Endothelial cell of umbilical vein (primary cell): ENCODE results near the gene ZC3H13. TPM values are rescaled to one million over a fixed set of nuclear protein-coding genes. Genes with fewer than 3 reads are reported as not detected.

ENCODE experiments used
- BruUV-seq: library from RNA; stranded (reverse); fragments of 400-500 nt; replicated peaks from 2 replicates; lab custom pipeline; 2021; lab: Mats Ljungman, UMichigan
- CTCF ChIA-PET: fragments of 300-600, 350-600 bp; sonication (Branson Sonifier 250); formaldehyde crosslinking; loops from one replicate; lab custom pipeline; 2021; ENCODE audit warnings: antibody characterized with exemption, inconsistent platforms; lab: Charles Lee
- POLR2A ChIA-PET: fragments of 300-600, 350-600 bp; sonication (Branson Sonifier 250); formaldehyde crosslinking; loops from one replicate; lab custom pipeline; 2021; ENCODE audit warnings: antibody characterized with exemption, inconsistent platforms; lab: Charles Lee
- DNase-seq: peaks from one replicate; pipeline ENCODE4 v3.0.0-alpha.2; 2011; ENCODE audit warnings: low read depth, low spot score
- FAIRE-seq: peaks from 2 replicates; lab custom pipeline; 2011; peaks lifted over from hg19 to GRCh38; lab: Jason Lieb, UNC
- H2AFZ ChIP-seq: 2 replicates; pipeline ENCODE4 v1.6.0; 2012; ENCODE audit warnings: low read depth, low read length, control low read depth, inconsistent platforms
- H3K27ac ChIP-seq: 2 replicates; pipeline ENCODE4 v1.5.1; 2011; ENCODE audit warnings: low read depth, mild to moderate bottlenecking, control low read depth, low read length, moderate library complexity; ENCODE audit not compliant: insufficient read depth
- H3K27me3 ChIP-seq, 2 experiments: 2 replicates each; pipeline versions ENCODE4 v1.6.0 to v1.6.1; 2011; ENCODE audit warnings: low read length in 2 of 2, mixed read lengths in 1 of 2; ENCODE audit not compliant: control insufficient read depth in 2 of 2, insufficient read depth in 2 of 2
- H3K36me3 ChIP-seq, 2 experiments: 2 replicates in 1 of 2; 3 replicates in 1 of 2; pipeline ENCODE4 v1.5.1; 2011; ENCODE audit warnings: low read length in 2 of 2, mild to moderate bottlenecking in 1 of 2, moderate library complexity in 1 of 2; ENCODE audit not compliant: control insufficient read depth in 2 of 2, insufficient read depth in 2 of 2; ENCODE audit errors: extremely low read depth in 1 of 2
- H3K4me1 ChIP-seq: 3 replicates; pipeline ENCODE4 v1.5.1; 2011; ENCODE audit warnings: mild to moderate bottlenecking, low read length; ENCODE audit not compliant: control insufficient read depth, insufficient read depth; ENCODE audit errors: extremely low read depth
- H3K4me2 ChIP-seq: 2 replicates; pipeline ENCODE4 v1.6.1; 2011; ENCODE audit warnings: low read length, control low read depth, mixed read lengths; ENCODE audit not compliant: insufficient read depth
- H3K4me3 ChIP-seq, 3 experiments: fragments of 200-600 bp in 1 of 3; sonication (generic), shearing (Covaris generic) in 1 of 3; replicated peaks in 1 of 3; 2 replicates each; pipeline ENCODE4 v1.5.1; 2011 to 2016; ENCODE audit warnings: control low read depth in 3 of 3, low read length in 3 of 3, mild to moderate bottlenecking in 2 of 3, inconsistent platforms in 1 of 3, low read depth in 1 of 3, moderate library complexity in 1 of 3; ENCODE audit not compliant: insufficient read depth in 1 of 3
- H3K79me2 ChIP-seq: 2 replicates; pipeline ENCODE4 v1.6.0; 2012; ENCODE audit warnings: low read length, inconsistent platforms; ENCODE audit not compliant: control insufficient read depth, insufficient read depth
- H3K9ac ChIP-seq: replicated peaks from 2 replicates; pipeline ENCODE3; 2011; ENCODE audit warnings: low read length, control low read depth; ENCODE audit not compliant: insufficient read depth; ENCODE audit errors: extremely low read depth
- H3K9me1 ChIP-seq: replicated peaks from 3 replicates; pipeline ENCODE4 v1.6.0; 2011; ENCODE audit warnings: mild to moderate bottlenecking, low read length; ENCODE audit not compliant: control insufficient read depth, insufficient read depth; ENCODE audit errors: extremely low read depth
- H3K9me3 ChIP-seq: replicated peaks from 2 replicates; pipeline ENCODE4 v1.5.1; 2012; ENCODE audit warnings: low read length, inconsistent platforms; ENCODE audit not compliant: control insufficient read depth, insufficient read depth
- H4K20me1 ChIP-seq: replicated peaks from 2 replicates; pipeline ENCODE3; 2011; ENCODE audit warnings: mild to moderate bottlenecking, low read length; ENCODE audit not compliant: control insufficient read depth, insufficient read depth; ENCODE audit errors: extremely low read depth
- EZH2 ChIP-seq: IDR thresholded peaks from 2 replicates; pipeline ENCODE4 v1.6.1; 2012; ENCODE audit warnings: borderline replicate concordance, low read depth, mild to moderate bottlenecking, moderate library complexity, low read length, inconsistent platforms; ENCODE audit not compliant: severe bottlenecking
- FOS ChIP-seq: IDR thresholded peaks from 2 replicates; pipeline ENCODE4 v1.6.1; 2011; ENCODE audit warnings: mild to moderate bottlenecking, low read length, moderate library complexity, borderline replicate concordance; ENCODE audit not compliant: insufficient read depth
- GATA2 ChIP-seq: IDR thresholded peaks from 2 replicates; pipeline ENCODE4 v1.7.0; 2011; ENCODE audit warnings: low read depth, mild to moderate bottlenecking, moderate library complexity, mixed read lengths, low read length; ENCODE audit not compliant: insufficient read length, insufficient read depth
- JUN ChIP-seq: IDR thresholded peaks from 2 replicates; pipeline ENCODE4 v1.6.1; 2011; ENCODE audit warnings: borderline replicate concordance, low read depth; ENCODE audit not compliant: insufficient read length, insufficient read depth
- MYC ChIP-seq: IDR thresholded peaks from one replicate; pipeline ENCODE4 v1.6.1; 2011; ENCODE audit warnings: mild to moderate bottlenecking, low read depth, low read length
- POLR2A ChIP-seq: IDR thresholded peaks from 2 replicates; pipeline ENCODE4 v1.6.1; 2012; ENCODE audit warnings: low read depth, mild to moderate bottlenecking, control low read depth, low read length
- POLR2AphosphoS5 ChIP-seq: IDR thresholded peaks from 2 replicates; pipeline ENCODE4 v1.6.1; 2012; ENCODE audit warnings: low read depth, mild to moderate bottlenecking, control low read depth, low read length, moderate library complexity; ENCODE audit not compliant: insufficient read depth
- dilution Hi-C: fragments of 300-500 bp; cut with MboI; formaldehyde crosslinking; loops from one replicate; pipeline ENCODE4 v1.15.0; 2019; ENCODE audit warnings: low sequenced_read_pairs; ENCODE audit not compliant: extremely low pct_ligation_motif_present
- intact Hi-C: fragments of 100-400 bp; cut with micrococcal nuclease; formaldehyde crosslinking; loops from one replicate; pipeline ENCODE4 v1.10.0; 2022
- polyA plus RNA-seq, 4 experiments: library from polyadenylated mRNA; depleted of rRNA in 3 of 4; stranded (reverse) in 3 of 4; unstranded in 1 of 4; fragments of >200 nt; gene quantifications; 2 replicates each; pipeline versions ENCODE4 v1.2.1 to v1.2.3, GENCODE V29; 2011 to 2012; ENCODE audit warnings: missing spikeins in 1 of 4
- total RNA-seq: library from RNA; stranded (reverse); gene quantifications from 2 replicates; pipeline ENCODE4 v1.2.3, GENCODE V29; 2021
- TF ChIP-seq, protein P1 (sequence below), 2 donors: IDR thresholded peaks; 1 replicate in 1 of 2; 2 replicates in 1 of 2; pipeline ENCODE4 v1.5.1; 2011; ENCODE audit warnings: low read length in 2 of 2, mild to moderate bottlenecking in 2 of 2, moderate library complexity in 2 of 2, control low read depth in 1 of 2, inconsistent platforms in 1 of 2, low read depth in 1 of 2; ENCODE audit not compliant: insufficient read depth in 1 of 2; ENCODE audit errors: extremely low read depth in 1 of 2
- TF ChIP-seq, protein P2 (sequence below): IDR thresholded peaks from 2 replicates; pipeline ENCODE4 v1.6.1; 2011; ENCODE audit not compliant: insufficient read depth, insufficient read length

The ZC3H13 gene
- total and polyA plus RNA-seq, 2 donors (not counting 3 experiments of a cell fraction or from before 2014, with no cell fraction given): 3.8 to 36.6 TPM

DNA sequence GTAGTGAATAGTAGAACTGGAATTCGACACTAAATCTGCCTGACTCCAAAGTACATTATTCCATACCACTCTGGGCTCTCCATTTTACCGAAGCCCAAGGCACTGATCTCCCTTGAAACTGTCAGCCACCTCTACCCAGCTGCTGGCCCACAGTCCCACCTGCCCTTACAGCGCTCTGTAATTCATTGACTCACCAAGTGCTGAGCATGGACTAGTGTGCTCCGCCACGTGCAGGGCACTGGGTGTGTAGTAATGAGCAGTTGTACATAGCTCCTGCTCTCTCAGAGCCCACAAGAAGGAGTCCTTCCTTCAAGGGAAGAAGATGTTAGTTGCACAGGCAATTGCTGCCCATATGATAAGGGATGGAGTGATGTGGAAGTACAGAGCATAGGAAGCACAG, 124.4 kb downstream of the ZC3H13 start:
- Histone ChIP-seq H3K4me1 (no peaks in the 10 kb centered on the region), H3K27me3 (peaks cover 3 to 5% of the 10 kb centered on the region in 2 experiments), H4K20me1 (no peaks in the 10 kb centered on the region), H3K79me2 (no peaks in the 10 kb centered on the region), H2AFZ (no peak overlapping the region), H3K36me3 (no peaks in the 10 kb centered on the region), H3K4me3 (no peak overlapping the region), H3K9me1 (no peaks in the 10 kb centered on the region), H3K4me2 (no peak overlapping the region), H3K9me3 (no peaks in the 10 kb centered on the region), H3K27ac (no peak overlapping the region), H3K9ac (no peak overlapping the region)
- CTCF ChIA-PET: interaction anchor here (4.3 kb wide), 1 partner anchor 198 kb away, joined by 21 read pairs; no protein-coding TSS in a partner anchor
- intact Hi-C loops: no loop called here
- TF ChIP-seq POLR2A (no peak), EZH2 (no peak), JUN (no peak), FOS (no peak), MYC (no peak), GATA2 (no peak), POLR2AphosphoS5 (no peak)
- TF ChIP-seq, protein P1, sequence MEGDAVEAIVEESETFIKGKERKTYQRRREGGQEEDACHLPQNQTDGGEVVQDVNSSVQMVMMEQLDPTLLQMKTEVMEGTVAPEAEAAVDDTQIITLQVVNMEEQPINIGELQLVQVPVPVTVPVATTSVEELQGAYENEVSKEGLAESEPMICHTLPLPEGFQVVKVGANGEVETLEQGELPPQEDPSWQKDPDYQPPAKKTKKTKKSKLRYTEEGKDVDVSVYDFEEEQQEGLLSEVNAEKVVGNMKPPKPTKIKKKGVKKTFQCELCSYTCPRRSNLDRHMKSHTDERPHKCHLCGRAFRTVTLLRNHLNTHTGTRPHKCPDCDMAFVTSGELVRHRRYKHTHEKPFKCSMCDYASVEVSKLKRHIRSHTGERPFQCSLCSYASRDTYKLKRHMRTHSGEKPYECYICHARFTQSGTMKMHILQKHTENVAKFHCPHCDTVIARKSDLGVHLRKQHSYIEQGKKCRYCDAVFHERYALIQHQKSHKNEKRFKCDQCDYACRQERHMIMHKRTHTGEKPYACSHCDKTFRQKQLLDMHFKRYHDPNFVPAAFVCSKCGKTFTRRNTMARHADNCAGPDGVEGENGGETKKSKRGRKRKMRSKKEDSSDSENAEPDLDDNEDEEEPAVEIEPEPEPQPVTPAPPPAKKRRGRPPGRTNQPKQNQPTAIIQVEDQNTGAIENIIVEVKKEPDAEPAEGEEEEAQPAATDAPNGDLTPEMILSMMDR (IDR thresholded peaks at IDR 0.05; ENCODE audit: extremely low read depth in 1 of 2, insufficient read depth in 1 of 2, low read depth in 1 of 2, low read length in 2 of 2): no peak
- TF ChIP-seq, protein P2, sequence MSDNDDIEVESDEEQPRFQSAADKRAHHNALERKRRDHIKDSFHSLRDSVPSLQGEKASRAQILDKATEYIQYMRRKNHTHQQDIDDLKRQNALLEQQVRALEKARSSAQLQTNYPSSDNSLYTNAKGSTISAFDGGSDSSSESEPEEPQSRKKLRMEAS: no peak
- BruUV-seq: no TSS peak
- no peak for FAIRE-seq
- dilution Hi-C loops: no loop called here
- no peak for DNase-seq
- POLR2A ChIA-PET: interaction anchor here (0.6 kb wide), 1 partner anchor 49 kb away, joined by 6 read pairs; no protein-coding TSS in a partner anchor
